Measurements from ENCODE around the gene RAET1E.

DNA sequence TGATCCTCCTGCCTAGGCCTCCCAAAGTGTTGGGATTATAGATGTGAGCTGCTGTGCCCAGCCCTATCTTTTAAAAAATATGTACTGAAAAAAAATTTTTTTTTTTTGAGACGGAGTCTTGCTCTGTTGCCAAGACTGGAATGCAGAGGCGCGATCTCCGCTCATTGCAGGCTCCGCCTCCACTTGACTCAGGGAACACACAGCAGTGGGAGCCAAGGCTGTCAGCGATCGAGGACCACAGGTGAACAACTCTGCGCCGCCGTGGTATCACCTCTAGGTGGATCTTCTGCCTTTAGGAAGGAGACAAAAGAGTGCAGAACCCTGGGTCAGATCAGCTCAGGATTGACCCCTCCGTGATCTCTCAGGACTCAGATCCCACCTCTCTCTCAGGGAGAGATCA lies 13.7 kb downstream of the RAET1E start:
- TF ChIP-seq SP1 (IDR thresholded peaks at IDR 0.05): no peak
- TF ChIP-seq BHLHE40 (IDR thresholded peaks at IDR 0.05; ENCODE audit: borderline replicate concordance): no peak
- TF ChIP-seq ZNF384 (IDR thresholded peaks at IDR 0.05): no peak
- TF ChIP-seq FOXM1 (IDR thresholded peaks at IDR 0.05; ENCODE audit: borderline replicate concordance): no peak
- no peak for TF ChIP-seq TARDBP (IDR thresholded peaks at IDR 0.05)
- TF ChIP-seq FOXK2 (IDR thresholded peaks at IDR 0.05): no peak
- no peak for TF ChIP-seq SUZ12 (IDR thresholded peaks at IDR 0.05)
- no peak for TF ChIP-seq HDGF (IDR thresholded peaks at IDR 0.05; ENCODE audit: borderline replicate concordance)
- TF ChIP-seq L3MBTL2 (conservative IDR thresholded peaks at IDR 0.05): no peak
- no peak for TF ChIP-seq ARNT (IDR thresholded peaks at IDR 0.05)
- no peak for TF ChIP-seq FOXA1 (IDR thresholded peaks at IDR 0.05)
- TF ChIP-seq CTBP1 (IDR thresholded peaks at IDR 0.05; ENCODE audit: borderline replicate concordance): no peak
- no peak for TF ChIP-seq NFRKB (IDR thresholded peaks at IDR 0.05)
- no peak for TF ChIP-seq ELF4 (IDR thresholded peaks at IDR 0.05)

Measured in HEK293T (cell line).